Effector memory CD4-positive, alpha-beta T cell (primary cell): ENCODE measurements around the gene CDK5RAP2.

ENCODE experiments used
- DNase-seq, 3 donors: peaks; one replicate each; pipeline ENCODE4 v3.0.0-alpha.2; 2020
- H3K27ac ChIP-seq: 2 replicates; pipeline ENCODE4 v1.7.0; 2013; ENCODE audit warnings: mild to moderate bottlenecking, low read length, moderate library complexity; ENCODE audit not compliant: insufficient read depth, poor library complexity, severe bottlenecking
- H3K27me3 ChIP-seq: replicated peaks from 2 replicates; pipeline ENCODE4 v1.7.0; 2013; ENCODE audit warnings: mild to moderate bottlenecking, low read length; ENCODE audit not compliant: insufficient read depth, control insufficient read depth, poor library complexity, severe bottlenecking
- H3K36me3 ChIP-seq: 2 replicates; pipeline ENCODE4 v1.7.0; 2013; ENCODE audit warnings: mild to moderate bottlenecking, low read length, moderate library complexity; ENCODE audit not compliant: control insufficient read depth, insufficient read depth
- H3K4me1 ChIP-seq: 2 replicates; pipeline ENCODE4 v1.7.0; 2013; ENCODE audit warnings: low read length, mild to moderate bottlenecking; ENCODE audit not compliant: control insufficient read depth, insufficient read depth, poor library complexity, severe bottlenecking
- H3K4me3 ChIP-seq: 2 replicates; pipeline ENCODE4 v1.7.0; 2013; ENCODE audit warnings: low read length, low read depth, mild to moderate bottlenecking; ENCODE audit not compliant: insufficient read depth, poor library complexity, severe bottlenecking
- H3K9me3 ChIP-seq: 2 replicates; pipeline ENCODE4 v1.7.0; 2013; ENCODE audit warnings: mild to moderate bottlenecking, low read length, moderate library complexity; ENCODE audit not compliant: control insufficient read depth

The CDK5RAP2 gene

DNA sequence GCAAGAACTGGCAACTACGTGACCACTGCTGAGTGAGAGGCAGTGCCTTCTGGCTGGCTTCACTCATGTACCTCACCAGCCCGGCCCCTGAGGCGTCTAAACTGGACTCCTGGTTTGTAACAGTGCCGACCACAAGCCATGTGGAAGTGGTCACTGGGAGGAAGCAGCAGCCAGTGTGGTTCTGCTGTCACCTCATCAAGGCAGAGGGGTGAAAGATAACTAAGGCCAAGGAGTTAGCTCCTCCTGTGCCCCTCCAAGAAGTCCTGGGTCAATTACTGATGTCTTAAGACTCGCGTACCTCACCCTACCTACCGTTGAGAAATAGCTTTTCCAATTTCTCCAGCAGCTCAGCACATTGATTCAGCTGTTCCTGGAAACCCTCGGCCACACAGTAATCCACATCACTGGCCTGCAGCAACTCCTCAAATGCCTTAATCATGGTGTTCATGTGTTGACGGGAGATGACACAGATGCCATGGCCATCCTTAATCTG, 142.9 kb downstream of the CDK5RAP2 start:
- Histone ChIP-seq H3K27me3 (no peaks in the 10 kb centered on the region), H3K4me3 (no peak overlapping the region), H3K27ac (no peak overlapping the region), H3K9me3 (no peaks in the 10 kb centered on the region), H3K4me1 (no peaks in the 10 kb centered on the region), H3K36me3 (peaks cover 21% of the 10 kb centered on the region)
- DNase-seq = no peak

DNA sequence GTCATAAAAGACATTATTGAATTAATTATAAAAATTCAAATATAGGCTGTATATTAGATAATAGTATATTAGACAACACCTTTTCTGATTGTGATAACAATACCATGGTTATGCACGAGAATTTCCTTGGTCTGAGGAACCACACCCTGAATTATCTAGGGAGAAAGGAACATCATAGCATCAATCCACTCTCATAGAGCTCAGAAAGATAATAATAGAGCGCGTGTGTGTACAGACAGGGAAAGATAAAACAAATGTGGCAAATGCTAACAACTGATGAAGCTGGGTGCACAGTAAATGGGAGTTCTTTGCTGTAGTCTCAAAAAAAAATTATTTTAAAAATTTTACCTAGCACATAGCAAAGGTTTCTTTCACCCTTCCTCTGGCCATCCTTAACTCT, 143.5 kb downstream of the CDK5RAP2 start:
- Histone ChIP-seq H3K27ac (no peak overlapping the region), H3K27me3 (no peaks in the 10 kb centered on the region), H3K36me3 (peaks cover 21% of the 10 kb centered on the region), H3K4me1 (no peaks in the 10 kb centered on the region), H3K4me3 (no peak overlapping the region), H3K9me3 (no peaks in the 10 kb centered on the region)
- no peak for DNase-seq

DNA sequence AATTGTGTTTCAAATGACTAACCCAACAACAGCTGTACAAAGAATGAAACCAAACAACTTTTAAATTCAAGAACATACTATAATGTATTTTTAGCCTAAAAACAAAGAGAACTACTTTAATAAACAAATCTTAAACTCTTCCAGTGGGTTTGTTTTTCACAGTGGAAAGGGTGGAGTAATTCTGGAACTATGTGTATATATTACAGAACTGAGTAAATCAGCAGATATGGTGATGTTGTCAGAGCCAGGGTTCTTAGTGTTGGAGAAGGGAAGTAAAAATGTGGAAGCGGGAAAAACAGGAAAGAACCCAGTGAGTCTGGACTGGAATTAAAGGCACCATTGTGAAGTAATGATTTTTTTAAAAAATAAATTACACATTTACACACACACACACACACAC, 144.9 kb downstream of the CDK5RAP2 start:
- DNase-seq = no peak
- no peaks in the 10 kb centered on the region for H3K9me3 ChIP-seq
- no peaks in the 10 kb centered on the region for H3K27me3 ChIP-seq
- H3K4me1 ChIP-seq = no peaks in the 10 kb centered on the region
- no peak overlapping the region for H3K4me3 ChIP-seq
- peaks cover 21% of the 10 kb centered on the region for H3K36me3 ChIP-seq
- no peak overlapping the region for H3K27ac ChIP-seq

DNA sequence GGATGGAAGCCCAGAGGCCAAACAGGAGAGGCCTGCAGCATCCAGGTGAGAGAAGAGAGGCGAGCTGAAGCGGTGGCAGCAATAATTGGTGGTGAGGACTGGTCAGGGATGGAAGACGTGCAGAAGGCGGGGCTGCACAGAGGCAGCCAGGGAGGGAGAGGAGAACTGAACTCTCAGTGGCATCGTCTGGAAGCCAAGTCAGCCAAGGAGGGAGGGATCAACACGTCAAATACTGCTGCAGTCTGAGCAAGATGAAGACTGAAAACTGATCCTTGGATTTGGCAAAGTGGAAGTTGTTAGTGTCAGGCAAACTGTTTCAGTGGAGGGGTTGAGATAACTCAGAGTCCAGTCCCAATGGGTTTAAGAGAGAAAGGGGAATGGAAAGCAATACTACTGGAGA, 145.4 kb downstream of the CDK5RAP2 start:
- H3K27ac ChIP-seq = no peak overlapping the region
- no peak overlapping the region for H3K4me3 ChIP-seq
- H3K27me3 ChIP-seq = no peaks in the 10 kb centered on the region
- no peaks in the 10 kb centered on the region for H3K4me1 ChIP-seq
- H3K9me3 ChIP-seq = no peaks in the 10 kb centered on the region
- H3K36me3 ChIP-seq = peaks cover 21% of the 10 kb centered on the region
- DNase-seq = no peak

DNA sequence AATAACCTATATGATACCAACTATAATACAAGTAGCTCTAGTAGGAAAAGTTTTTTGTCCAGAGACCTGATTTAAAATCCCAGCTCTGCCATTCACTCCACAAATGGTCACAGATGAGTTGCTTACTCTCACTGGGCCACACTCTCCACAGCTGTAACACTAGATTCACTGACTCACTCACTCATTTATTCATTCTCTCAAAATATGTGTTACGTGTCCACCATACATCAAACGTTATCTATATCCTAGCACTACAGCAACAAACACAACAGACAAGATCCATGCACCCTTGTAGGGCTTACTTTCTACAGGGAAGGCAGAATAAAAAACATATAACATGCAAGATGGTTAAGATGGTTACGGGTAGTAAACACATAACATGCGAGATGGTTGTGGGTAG, 146.3 kb downstream of the CDK5RAP2 start:
- Histone ChIP-seq H3K27ac (no peak overlapping the region), H3K36me3 (peaks cover 13% of the 10 kb centered on the region), H3K9me3 (no peaks in the 10 kb centered on the region), H3K4me1 (no peaks in the 10 kb centered on the region), H3K27me3 (no peaks in the 10 kb centered on the region), H3K4me3 (no peak overlapping the region)
- DNase-seq = no peak

DNA sequence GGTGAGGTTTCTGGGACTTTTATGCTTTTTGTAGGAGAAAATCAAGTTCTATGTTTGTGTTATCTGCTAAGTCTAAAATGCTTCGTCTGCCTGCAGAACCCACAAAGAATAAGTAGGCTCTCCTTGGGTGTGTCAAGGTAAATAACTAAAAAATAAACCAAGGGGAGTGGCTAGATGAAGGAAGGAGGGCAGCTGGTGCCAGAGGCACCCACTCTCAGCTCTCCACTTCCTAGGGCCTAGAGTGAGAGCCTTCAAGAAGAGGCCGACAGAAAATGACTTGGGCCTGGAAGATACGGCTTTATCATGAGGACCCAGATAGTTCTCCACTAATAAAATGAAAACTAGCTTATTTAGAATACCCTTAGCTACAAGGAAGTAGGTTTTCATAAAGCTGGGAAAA, 147.4 kb downstream of the CDK5RAP2 start:
- H3K4me1 ChIP-seq = no peaks in the 10 kb centered on the region
- H3K4me3 ChIP-seq = no peak overlapping the region
- H3K36me3 ChIP-seq = peaks cover 4% of the 10 kb centered on the region
- no peaks in the 10 kb centered on the region for H3K27me3 ChIP-seq
- H3K27ac ChIP-seq = no peak overlapping the region
- no peak for DNase-seq
- H3K9me3 ChIP-seq = no peaks in the 10 kb centered on the region

DNA sequence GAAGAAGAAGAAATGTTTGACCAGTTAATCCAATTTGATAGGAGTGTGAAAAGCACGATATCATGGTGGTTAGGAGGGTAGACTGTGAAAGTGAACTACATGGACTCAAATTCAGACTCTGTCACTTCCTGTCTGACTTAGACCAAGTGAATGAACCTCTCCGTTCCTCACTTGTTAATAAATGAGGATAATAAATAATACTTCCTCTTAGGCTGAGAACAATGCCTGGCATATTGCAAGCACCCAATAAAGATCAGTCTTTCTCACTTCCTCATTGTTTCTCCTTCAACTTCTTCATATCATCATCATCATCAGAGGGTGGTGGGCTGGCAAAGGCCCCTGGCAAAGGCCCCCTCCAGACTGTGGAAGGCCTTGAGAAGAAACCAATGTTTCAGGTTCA, 148.7 kb downstream of the CDK5RAP2 start:
- no peaks in the 10 kb centered on the region for H3K27me3 ChIP-seq
- no peak for DNase-seq
- no peaks in the 10 kb centered on the region for H3K9me3 ChIP-seq
- H3K4me1 ChIP-seq = no peaks in the 10 kb centered on the region
- H3K27ac ChIP-seq = no peak overlapping the region
- H3K4me3 ChIP-seq = no peak overlapping the region
- peaks cover 6% of the 10 kb centered on the region for H3K36me3 ChIP-seq

DNA sequence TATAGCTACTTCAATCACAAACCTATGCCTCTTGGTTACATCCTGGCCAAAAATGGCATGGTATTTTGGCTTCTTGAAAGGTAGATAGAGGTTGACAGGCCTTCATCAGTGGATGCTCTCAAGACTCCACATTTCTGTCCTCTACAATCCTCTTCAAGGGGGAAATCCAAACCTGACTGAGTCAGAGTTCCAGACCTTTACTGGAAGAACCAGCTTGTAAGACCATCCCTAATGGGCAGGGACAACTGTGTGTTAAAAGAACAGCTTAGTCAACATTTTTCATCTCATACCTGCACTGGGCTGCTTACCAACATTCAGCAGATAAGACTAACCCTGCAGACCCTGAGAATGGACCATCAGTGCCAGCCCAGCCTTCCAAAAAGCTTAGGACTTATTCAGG, 155.7 kb downstream of the CDK5RAP2 start:
- no peaks in the 10 kb centered on the region for H3K9me3 ChIP-seq
- H3K27ac ChIP-seq = no peak overlapping the region
- DNase-seq = no peak
- H3K36me3 ChIP-seq = peaks cover 35% of the 10 kb centered on the region
- no peak overlapping the region for H3K4me3 ChIP-seq
- no peaks in the 10 kb centered on the region for H3K4me1 ChIP-seq
- no peaks in the 10 kb centered on the region for H3K27me3 ChIP-seq

DNA sequence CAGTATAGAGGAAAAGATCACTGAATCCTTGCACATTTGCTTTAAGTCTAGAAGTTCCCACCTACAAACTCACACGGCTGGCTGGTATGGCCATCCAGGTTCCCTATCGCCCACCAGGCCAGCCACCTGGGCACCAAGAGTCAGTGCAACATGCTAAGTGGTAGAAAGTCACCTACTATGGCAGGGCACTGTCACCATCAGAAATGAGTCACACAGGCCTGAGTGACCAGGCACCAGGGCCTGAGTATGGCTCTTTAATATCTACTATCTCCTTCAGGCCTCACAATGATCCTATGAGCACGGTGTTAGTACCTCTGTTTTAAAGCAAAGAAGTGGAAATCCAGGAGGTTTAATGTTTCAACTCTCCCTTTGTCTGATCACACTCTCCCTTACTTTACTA, 156.2 kb downstream of the CDK5RAP2 start:
- H3K9me3 ChIP-seq = no peaks in the 10 kb centered on the region
- H3K36me3 ChIP-seq = peaks cover 35% of the 10 kb centered on the region
- H3K4me3 ChIP-seq = no peak overlapping the region
- no peak overlapping the region for H3K27ac ChIP-seq
- no peaks in the 10 kb centered on the region for H3K27me3 ChIP-seq
- no peak for DNase-seq
- no peaks in the 10 kb centered on the region for H3K4me1 ChIP-seq

DNA sequence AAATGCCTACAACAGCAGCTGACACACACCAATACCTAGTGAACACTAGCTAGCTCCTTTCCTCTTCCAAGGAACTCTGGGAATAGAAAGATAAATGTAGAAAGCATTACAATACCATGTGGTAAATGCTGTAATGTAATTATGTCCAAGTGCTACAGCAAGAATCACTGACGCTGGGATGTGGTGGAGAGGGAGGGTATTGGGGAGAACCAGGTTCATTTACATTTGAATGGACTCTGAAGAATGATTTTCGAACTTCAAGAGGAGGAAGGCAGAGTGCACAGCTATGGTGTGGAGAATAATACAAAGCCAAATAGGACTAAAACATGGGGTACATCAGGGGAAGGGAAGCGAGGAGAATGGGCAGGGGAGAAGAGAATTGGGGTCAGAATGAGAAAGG, 158.0 kb downstream of the CDK5RAP2 start:
- H3K27ac ChIP-seq = no peak overlapping the region
- no peak overlapping the region for H3K4me3 ChIP-seq
- no peaks in the 10 kb centered on the region for H3K9me3 ChIP-seq
- H3K36me3 ChIP-seq = peaks cover 42% of the 10 kb centered on the region
- DNase-seq = no peak
- H3K27me3 ChIP-seq = no peaks in the 10 kb centered on the region
- H3K4me1 ChIP-seq = no peaks in the 10 kb centered on the region

DNA sequence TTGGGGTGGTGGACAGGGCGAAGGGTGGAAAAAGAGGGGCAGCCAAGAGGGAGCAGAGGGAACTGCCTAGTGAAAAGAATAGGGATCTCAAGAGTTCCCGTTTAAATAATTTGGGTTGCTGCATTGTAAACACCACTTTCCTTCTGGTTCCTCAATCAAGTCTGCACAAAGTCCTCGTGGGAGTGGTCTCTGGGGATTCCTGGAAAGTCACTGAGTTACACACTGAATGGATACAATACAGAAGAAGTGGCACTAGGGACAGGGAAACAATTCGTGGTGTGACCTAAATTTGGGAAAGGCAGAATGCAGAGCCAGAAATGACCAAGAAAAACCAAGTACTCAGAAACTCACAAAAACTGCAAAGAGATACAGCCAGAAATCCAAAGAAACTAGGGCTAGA, 161.7 kb downstream of the CDK5RAP2 start:
- no peaks in the 10 kb centered on the region for H3K9me3 ChIP-seq
- H3K27ac ChIP-seq = no peak overlapping the region
- peaks cover 36% of the 10 kb centered on the region for H3K36me3 ChIP-seq
- H3K4me1 ChIP-seq = no peaks in the 10 kb centered on the region
- no peaks in the 10 kb centered on the region for H3K27me3 ChIP-seq
- DNase-seq = no peak
- H3K4me3 ChIP-seq = no peak overlapping the region
